ENCODE results near the gene C5orf58.
A peak's percentile ranks its signal among the peaks of the same experiment; 100 is the strongest.

Gene C5orf58

GRCh38 chr5:170289764-170290163 lies 57.0 kb downstream of the C5orf58 start:
- no peak overlapping the region for H3K4me3 ChIP-seq (ENCODE audit: low read depth, low read length)
- DNase-seq (ENCODE audit: low read depth) = no peak
- TF ChIP-seq POLR2A (IDR thresholded peaks at IDR 0.05; ENCODE audit: extremely low read depth, insufficient read length) = no peak
- no peak for TF ChIP-seq MAX (IDR thresholded peaks at IDR 0.05; ENCODE audit: low read depth, low read length)
- no peak for TF ChIP-seq CTCF (IDR thresholded peaks at IDR 0.05; ENCODE audit: low read depth, low read length)
- TF ChIP-seq MYC (IDR thresholded peaks at IDR 0.05; ENCODE audit: low read depth, low read length) = no peak

- no peak for DNase-seq (ENCODE audit: low read depth)
- TF ChIP-seq POLR2A (IDR thresholded peaks at IDR 0.05; ENCODE audit: extremely low read depth, insufficient read length) (no peak), MAX (IDR thresholded peaks at IDR 0.05; ENCODE audit: low read depth, low read length) (no peak), CTCF (IDR thresholded peaks at IDR 0.05; ENCODE audit: low read depth, low read length) (no peak), MYC (IDR thresholded peaks at IDR 0.05; ENCODE audit: low read depth, low read length) (no peak)
- H3K4me3 ChIP-seq (ENCODE audit: low read depth, low read length) = no peak overlapping the region
These were observed 57.7 kb downstream of the C5orf58 start for GRCh38 chr5:170290498-170290897.

GRCh38 chr5:170292179-170293104 lies 59.7 kb downstream of the C5orf58 start:
- DNase-seq (ENCODE audit: low read depth) = no peak
- no peak overlapping the region for H3K4me3 ChIP-seq (ENCODE audit: low read depth, low read length)
- TF ChIP-seq MAX (IDR thresholded peaks at IDR 0.05; ENCODE audit: low read depth, low read length) = no peak
- no peak for TF ChIP-seq MYC (IDR thresholded peaks at IDR 0.05; ENCODE audit: low read depth, low read length)
- no peak for TF ChIP-seq CTCF (IDR thresholded peaks at IDR 0.05; ENCODE audit: low read depth, low read length)

GRCh38 chr5:170293273-170293672 lies 60.5 kb downstream of the C5orf58 start:
- peak; percentile 100 for DNase-seq (ENCODE audit: low read depth)
- H3K4me3 ChIP-seq (ENCODE audit: low read depth, low read length) = no peak overlapping the region
- no peak for TF ChIP-seq CTCF (IDR thresholded peaks at IDR 0.05; ENCODE audit: low read depth, low read length)
- TF ChIP-seq POLR2A (IDR thresholded peaks at IDR 0.05; ENCODE audit: extremely low read depth, insufficient read length) = no peak
- peak; percentile 88 for TF ChIP-seq MYC (IDR thresholded peaks at IDR 0.05; ENCODE audit: low read depth, low read length)
- peak; percentile 76 for TF ChIP-seq MAX (IDR thresholded peaks at IDR 0.05; ENCODE audit: low read depth, low read length)

- TF ChIP-seq MYC (IDR thresholded peaks at IDR 0.05; ENCODE audit: low read depth, low read length) (no peak), POLR2A (IDR thresholded peaks at IDR 0.05; ENCODE audit: extremely low read depth, insufficient read length) (no peak), CTCF (IDR thresholded peaks at IDR 0.05; ENCODE audit: low read depth, low read length) (no peak), MAX (IDR thresholded peaks at IDR 0.05; ENCODE audit: low read depth, low read length) (no peak)
- peak overlapping the region; percentile 93 for H3K4me3 ChIP-seq (ENCODE audit: low read depth, low read length)
- no peak for DNase-seq (ENCODE audit: low read depth)
These were observed 61.3 kb downstream of the C5orf58 start for GRCh38 chr5:170294057-170294456.

Measured in NB4 (cell line).